ENCODE measurements around the gene AADACL4. TPM values are rescaled to one million over a fixed set of nuclear protein-coding genes. Genes with fewer than 3 reads are reported as not detected.
"Not testable (repeated sequence)": the region's sequence is repeated elsewhere in the genome, so short reads cannot be mapped to it uniquely, and the experiment has no call there.

Gene AADACL4
- total RNA-seq, 1 donor: not detected

DNA sequence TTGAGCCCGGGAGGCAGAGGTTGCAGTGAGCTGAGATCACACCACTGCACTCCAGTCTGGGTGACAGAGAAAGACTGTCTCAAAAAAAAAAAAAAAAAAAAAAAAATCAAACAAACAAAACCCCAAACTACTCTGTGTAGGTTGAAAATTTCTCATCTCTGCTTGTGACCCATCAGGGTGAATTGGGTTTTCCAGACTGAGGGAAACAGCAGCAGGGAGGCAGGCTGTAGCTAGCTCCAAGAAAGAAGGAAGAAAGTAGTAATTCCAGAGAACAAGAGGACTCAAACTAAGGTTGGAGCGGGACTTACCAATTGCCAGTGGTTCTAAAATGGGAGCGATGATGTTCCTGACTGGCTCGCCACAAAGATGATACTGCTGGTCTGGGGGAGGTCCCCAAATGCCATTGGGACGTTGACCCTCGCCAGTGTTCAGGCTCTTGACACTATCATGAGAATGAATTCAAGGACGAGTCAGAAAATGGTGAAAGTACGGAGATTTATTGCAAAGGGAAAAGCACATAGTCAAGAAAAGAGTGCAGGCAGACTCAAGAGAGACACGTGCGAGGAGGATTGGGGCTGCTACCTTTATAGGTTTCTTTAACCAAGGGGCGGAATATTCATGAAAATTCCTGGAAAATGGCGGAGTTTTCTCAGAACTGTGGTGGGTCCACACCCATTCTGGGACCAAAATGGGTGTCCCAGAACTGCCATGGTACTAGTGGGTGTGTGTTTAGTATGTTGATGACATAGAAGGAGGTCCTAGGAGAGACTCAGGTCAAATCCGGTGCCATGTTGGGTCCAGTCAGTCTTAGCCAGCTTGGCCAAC is 13.4 kb downstream of the AADACL4 start:
- Histone ChIP-seq H3K4me1 (ENCODE audit: insufficient read depth, low read length) (peaks cover 3% of the 10 kb centered on the region), H3K4me3 (ENCODE audit: low read length) (no peak overlapping the region), H3K27me3 (ENCODE audit: insufficient read depth, low read length) (no peaks in the 10 kb centered on the region), H3K9me3 (ENCODE audit: low read depth, low read length) (no peaks in the 10 kb centered on the region)

DNA sequence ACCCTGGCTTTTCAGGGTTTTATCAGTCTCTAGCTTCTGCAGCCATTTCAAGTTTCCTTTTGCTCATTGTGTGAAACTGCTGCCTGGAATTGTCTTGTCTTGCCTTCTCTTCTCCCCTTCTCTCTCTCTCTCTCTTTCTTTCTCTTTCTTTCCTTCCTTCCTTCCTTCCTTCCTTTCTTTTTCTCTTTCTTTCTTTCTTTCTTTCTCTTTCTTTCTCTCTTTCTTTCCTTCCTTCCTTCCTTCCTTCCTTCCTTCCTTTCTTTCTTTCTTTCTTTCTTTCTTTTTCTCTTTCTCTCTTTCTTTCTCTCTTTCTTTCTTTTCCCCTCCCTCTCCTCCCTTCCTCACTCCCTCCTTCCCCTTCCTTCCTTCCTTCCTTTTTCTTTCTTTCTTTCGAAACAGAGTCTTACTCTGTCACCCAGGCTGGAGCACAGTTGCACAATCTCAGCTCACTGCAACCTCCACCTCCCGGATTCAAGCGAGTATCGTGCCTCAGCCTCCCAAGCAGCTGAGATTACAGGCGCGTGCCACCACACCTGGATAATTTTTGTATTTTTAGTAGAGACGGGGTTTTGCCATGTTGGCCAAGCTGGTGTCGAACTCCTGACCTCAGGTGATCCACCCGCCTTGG is 14.1 kb downstream of the AADACL4 start:
- not testable (repeated sequence) for H3K4me3 ChIP-seq (ENCODE audit: low read length); H3K4me1 ChIP-seq (ENCODE audit: insufficient read depth, low read length); H3K9me3 ChIP-seq (ENCODE audit: low read depth, low read length); H3K27me3 ChIP-seq (ENCODE audit: insufficient read depth, low read length)

DNA sequence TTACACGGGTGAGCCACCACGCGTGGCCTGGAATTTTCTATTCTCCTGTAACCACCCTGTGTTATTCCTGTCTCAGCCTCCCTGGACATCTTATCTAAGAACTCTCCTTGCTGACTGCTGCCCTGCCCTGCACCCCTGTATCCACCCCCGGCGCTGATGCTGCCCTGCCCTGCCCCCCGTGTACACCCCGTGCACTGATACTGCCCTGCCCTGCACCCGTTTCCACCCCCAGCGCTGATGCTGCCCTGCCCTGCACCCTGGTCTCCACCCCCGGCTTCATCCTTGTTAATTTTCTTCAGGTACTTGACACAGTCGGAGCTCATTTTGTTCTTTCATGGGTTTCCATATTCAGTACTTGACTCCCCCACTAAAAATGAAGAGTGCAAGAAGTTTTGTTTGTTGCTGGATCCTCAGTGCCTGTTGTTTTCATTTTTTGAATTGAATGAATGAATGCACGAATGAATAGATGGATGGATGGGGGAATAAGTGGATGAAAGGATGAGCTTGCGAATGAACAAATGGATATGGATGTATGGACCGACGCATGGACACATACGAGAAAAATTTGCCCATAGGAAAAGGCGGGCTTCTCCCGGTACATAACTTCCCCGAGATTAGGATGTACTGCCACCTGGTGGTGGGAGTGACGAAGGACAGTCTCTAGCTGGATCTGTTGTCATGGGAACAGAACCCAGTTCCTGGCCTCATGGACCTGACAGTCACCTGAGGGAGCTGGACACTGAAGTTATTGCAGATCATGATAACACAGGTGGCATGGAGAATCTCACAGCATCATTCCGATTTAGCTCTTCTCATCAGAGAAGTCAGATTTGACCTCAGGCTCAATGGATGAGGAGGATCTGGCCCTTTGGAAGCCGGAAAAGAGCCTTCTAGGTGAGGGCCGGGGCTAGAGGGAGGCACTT is 14.9 kb downstream of the AADACL4 start:
- H3K4me3 ChIP-seq (ENCODE audit: low read length): no peak overlapping the region
- H3K27me3 ChIP-seq (ENCODE audit: insufficient read depth, low read length): no peaks in the 10 kb centered on the region
- H3K9me3 ChIP-seq (ENCODE audit: low read depth, low read length): no peaks in the 10 kb centered on the region
- peaks cover 3% of the 10 kb centered on the region for H3K4me1 ChIP-seq (ENCODE audit: insufficient read depth, low read length)

DNA sequence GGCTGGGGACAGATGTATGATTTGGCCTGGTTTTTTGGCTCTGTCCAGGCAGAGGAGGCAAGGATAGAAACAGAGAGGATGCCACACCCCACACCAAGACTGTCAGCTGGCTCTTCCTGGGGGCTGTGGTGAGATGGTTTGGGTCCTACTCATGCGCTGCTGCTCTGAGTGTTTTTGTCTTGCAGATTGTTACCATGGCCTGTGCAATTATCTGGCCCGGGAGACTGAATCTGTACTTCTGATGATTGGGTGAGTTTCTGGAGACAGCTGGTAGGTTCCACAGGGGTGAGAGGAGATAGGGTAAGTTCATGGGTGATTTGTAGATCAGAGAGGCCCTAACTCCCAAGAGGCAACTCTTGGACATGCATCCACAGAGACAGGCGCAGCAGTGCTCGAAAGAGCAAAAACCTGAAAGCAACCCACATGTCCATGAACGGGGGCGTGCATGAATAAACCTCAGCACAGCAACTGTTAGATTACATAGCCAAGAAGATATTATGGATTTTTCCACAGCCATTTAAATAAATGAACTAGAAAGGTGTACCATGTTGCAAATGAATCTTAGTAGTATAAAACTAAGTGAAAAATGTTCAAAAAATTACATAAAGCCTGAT is 17.8 kb downstream of the AADACL4 start:
- Histone ChIP-seq H3K4me3 (ENCODE audit: low read length) (no peak overlapping the region), H3K9me3 (ENCODE audit: low read depth, low read length) (no peaks in the 10 kb centered on the region), H3K4me1 (ENCODE audit: insufficient read depth, low read length) (peaks cover 3% of the 10 kb centered on the region), H3K27me3 (ENCODE audit: insufficient read depth, low read length) (no peaks in the 10 kb centered on the region)

DNA sequence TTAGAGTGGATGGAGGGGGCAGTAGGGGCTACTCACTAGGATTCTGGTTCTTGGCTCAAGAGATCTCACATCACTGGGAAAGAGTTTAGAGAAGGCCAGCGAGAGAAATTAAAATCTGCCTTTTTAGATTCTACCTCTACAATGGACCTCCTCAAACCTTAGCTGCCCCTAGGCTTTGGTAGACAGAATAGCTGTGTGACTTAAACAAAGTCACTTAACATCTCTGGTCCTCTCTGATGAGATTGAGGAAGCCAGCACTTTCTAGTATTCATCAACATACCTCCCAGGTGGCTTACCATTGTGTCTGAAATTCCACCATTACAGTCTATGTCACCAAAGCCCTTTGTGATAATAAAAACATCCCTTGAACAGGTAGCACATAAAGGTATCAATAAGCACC is 18.7 kb downstream of the AADACL4 start:
- no peak overlapping the region for H3K4me3 ChIP-seq (ENCODE audit: low read length)
- H3K4me1 ChIP-seq (ENCODE audit: insufficient read depth, low read length): peaks cover 3% of the 10 kb centered on the region
- no peaks in the 10 kb centered on the region for H3K27me3 ChIP-seq (ENCODE audit: insufficient read depth, low read length)
- no peaks in the 10 kb centered on the region for H3K9me3 ChIP-seq (ENCODE audit: low read depth, low read length)

DNA sequence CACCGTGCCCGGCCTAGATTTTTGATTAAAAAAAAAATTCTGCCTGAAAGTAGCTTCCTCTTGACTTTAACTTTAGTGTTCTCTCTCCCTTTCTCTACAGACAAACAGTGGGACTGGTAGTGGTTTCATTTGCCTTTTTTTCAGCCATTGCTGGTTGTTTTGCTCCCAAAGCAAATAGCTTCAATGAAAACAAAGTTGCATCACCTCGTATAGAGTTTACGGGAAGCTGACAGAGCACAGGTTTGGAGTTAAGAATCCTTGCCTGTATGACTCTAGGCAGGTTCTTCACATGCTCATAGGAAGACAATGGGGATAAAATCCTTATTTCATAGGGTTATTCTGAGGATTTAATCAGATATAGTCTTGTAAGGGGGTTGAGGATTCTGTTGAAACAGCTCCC is 21.6 kb downstream of the AADACL4 start:
- Histone ChIP-seq H3K4me1 (ENCODE audit: insufficient read depth, low read length) (no peaks in the 10 kb centered on the region), H3K4me3 (ENCODE audit: low read length) (no peak overlapping the region), H3K27me3 (ENCODE audit: insufficient read depth, low read length) (no peaks in the 10 kb centered on the region), H3K9me3 (ENCODE audit: low read depth, low read length) (no peaks in the 10 kb centered on the region)

DNA sequence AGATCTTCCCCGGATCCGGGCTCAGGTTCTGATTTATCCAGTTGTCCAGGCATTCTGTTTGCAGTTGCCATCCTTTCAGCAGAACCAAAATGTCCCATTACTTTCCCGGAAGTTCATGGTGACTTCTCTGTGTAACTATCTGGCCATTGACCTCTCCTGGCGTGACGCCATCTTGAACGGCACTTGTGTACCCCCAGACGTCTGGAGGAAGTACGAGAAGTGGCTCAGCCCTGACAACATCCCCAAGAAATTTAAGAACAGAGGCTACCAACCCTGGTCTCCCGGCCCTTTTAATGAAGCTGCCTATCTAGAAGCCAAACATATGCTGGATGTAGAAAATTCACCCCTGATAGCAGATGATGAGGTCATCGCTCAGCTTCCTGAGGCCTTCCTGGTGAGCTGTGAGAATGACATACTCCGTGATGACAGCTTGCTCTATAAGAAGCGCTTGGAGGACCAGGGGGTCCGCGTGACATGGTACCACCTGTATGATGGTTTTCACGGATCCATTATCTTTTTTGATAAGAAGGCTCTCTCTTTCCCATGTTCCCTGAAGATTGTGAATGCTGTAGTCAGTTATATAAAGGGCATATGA is 22.4 kb downstream of the AADACL4 start:
- no peaks in the 10 kb centered on the region for H3K27me3 ChIP-seq (ENCODE audit: insufficient read depth, low read length)
- H3K9me3 ChIP-seq (ENCODE audit: low read depth, low read length): no peaks in the 10 kb centered on the region
- no peak overlapping the region for H3K4me3 ChIP-seq (ENCODE audit: low read length)
- H3K4me1 ChIP-seq (ENCODE audit: insufficient read depth, low read length): no peaks in the 10 kb centered on the region

DNA sequence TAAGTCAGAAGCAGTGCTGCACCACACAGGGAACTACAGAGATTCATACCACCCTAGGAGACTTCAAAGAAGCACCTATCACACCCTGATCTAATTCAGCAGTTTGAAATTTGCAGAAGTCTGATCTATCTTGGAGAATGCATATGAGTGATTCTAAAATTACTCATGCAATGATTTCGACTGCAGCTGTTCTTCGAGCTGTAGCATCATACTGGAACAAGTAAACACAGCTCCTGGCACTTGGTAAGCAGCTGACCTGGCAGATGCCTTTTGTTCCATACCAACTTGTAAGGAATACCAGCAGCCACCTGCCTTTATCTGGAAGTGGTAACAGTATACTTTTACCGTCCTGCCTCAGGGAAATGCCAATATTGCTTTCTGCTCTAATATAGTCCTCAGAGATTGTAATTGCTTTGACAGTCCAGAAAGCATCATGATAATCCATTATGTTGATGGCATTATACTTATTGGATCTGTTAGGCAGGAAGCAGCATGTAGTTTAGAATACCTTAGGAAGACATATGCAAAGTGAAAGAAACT is 25.7 kb downstream of the AADACL4 start:
- H3K9me3 ChIP-seq (ENCODE audit: low read depth, low read length): no peaks in the 10 kb centered on the region
- no peak overlapping the region for H3K4me3 ChIP-seq (ENCODE audit: low read length)
- no peaks in the 10 kb centered on the region for H3K27me3 ChIP-seq (ENCODE audit: insufficient read depth, low read length)
- no peaks in the 10 kb centered on the region for H3K4me1 ChIP-seq (ENCODE audit: insufficient read depth, low read length)

DNA sequence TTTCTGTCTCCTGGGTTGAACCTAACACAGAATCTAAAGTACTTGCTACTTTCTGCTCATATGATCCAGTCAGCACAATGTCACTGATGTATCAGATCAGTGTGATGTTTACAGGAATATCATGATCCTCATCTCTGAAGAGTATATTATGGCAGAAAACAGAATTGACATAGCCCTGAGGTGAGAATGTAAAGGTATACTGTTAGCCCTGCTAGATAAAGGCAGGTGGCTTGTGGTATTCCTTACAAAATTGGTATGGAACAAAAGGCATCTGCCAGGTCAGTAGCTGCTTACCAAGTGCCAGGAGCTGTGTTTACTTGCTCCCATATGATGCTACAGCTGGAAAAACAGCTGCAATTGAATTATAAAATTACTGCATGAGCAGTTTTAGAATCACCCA is 30.5 kb downstream of the AADACL4 start:
- H3K4me3 ChIP-seq (ENCODE audit: low read length): no peak overlapping the region
- no peaks in the 10 kb centered on the region for H3K4me1 ChIP-seq (ENCODE audit: insufficient read depth, low read length)
- H3K27me3 ChIP-seq (ENCODE audit: insufficient read depth, low read length): no peaks in the 10 kb centered on the region
- H3K9me3 ChIP-seq (ENCODE audit: low read depth, low read length): no peaks in the 10 kb centered on the region

DNA sequence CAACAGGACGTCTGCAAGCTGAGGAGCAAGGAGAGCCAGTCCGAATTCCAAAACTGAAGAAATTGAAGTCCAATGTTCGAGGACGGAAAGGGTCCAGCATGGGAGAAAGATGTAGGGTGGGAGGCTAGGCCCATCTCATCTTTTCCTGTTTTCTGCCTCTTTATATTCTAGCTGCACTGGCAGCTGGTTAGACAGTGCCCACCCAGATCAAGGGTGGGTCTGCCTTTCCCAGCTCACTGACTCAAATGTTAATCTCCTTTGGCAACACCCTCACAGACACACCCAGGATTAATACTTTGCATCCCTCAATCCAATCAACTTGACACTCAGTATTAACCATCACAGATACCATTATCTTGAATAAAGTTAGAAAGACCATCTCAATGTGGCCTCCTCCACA is 32.2 kb downstream of the AADACL4 start:
- not testable (repeated sequence) for H3K27me3 ChIP-seq (ENCODE audit: insufficient read depth, low read length); H3K9me3 ChIP-seq (ENCODE audit: low read depth, low read length); H3K4me3 ChIP-seq (ENCODE audit: low read length); H3K4me1 ChIP-seq (ENCODE audit: insufficient read depth, low read length)

DNA sequence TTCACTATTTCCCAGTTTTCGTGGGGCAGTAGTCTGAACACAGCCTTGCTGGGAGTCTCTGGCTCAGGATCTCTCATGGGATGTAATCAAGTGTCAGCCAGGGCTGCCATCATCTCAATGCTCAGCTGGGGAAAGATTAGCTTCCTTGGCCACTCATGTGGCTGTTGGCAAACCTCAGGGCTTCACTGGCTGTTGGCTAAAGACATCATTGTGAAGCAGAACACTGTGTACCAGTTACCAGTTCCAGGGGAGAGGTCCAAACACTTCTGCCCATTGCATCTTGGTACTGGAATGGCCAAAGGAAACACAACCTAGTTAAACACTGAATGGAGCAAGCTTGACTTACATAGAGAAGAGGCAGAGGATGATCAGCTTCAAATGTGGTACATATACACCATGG is 33.7 kb downstream of the AADACL4 start:
- Histone ChIP-seq H3K9me3 (ENCODE audit: low read depth, low read length) (no peaks in the 10 kb centered on the region), H3K4me3 (ENCODE audit: low read length) (no peak overlapping the region), H3K27me3 (ENCODE audit: insufficient read depth, low read length) (peaks cover 3% of the 10 kb centered on the region), H3K4me1 (ENCODE audit: insufficient read depth, low read length) (no peaks in the 10 kb centered on the region)

DNA sequence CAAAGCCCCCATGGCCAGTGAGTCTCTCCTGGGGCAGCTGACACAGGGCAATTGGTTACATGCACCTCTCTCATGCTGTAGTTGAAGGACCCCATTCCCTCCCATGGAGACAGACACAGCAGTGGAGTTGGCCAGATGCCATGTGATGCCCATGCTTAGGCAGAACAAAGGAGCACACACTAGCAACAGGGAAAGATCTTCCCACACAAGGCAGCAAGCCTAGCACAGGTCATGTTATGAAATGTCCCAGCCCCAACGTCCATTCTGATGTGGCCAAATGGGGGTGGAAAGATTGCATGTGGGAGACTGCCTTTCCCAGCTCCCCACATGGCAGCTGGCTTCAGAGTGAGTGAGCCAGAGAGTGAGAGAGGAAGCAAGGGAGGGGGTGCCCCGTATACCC is 34.5 kb downstream of the AADACL4 start:
- H3K9me3 ChIP-seq (ENCODE audit: low read depth, low read length): no peaks in the 10 kb centered on the region
- H3K4me1 ChIP-seq (ENCODE audit: insufficient read depth, low read length): no peaks in the 10 kb centered on the region
- no peak overlapping the region for H3K4me3 ChIP-seq (ENCODE audit: low read length)
- H3K27me3 ChIP-seq (ENCODE audit: insufficient read depth, low read length): peaks cover 3% of the 10 kb centered on the region

DNA sequence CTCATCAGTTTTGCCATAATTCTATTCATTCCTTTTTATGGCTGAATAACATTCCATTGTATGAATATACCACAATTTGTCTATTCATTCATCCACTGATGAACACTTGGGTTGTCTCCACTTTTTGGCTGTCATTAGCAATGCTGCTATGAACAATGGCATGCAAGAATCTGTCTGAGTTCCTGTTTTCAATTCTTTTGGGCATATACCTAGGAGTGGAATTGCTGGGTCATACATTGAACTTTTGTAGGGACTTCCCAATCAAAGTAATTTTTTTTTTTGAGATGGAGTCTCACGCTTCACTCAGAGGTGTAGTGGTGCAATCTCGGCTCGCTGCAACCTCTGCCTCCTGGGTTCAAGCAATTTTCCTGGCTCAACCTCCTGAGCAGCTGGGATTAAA is 34.9 kb downstream of the AADACL4 start:
- no peaks in the 10 kb centered on the region for H3K9me3 ChIP-seq (ENCODE audit: low read depth, low read length)
- no peaks in the 10 kb centered on the region for H3K4me1 ChIP-seq (ENCODE audit: insufficient read depth, low read length)
- peaks cover 3% of the 10 kb centered on the region for H3K27me3 ChIP-seq (ENCODE audit: insufficient read depth, low read length)
- no peak overlapping the region for H3K4me3 ChIP-seq (ENCODE audit: low read length)

DNA sequence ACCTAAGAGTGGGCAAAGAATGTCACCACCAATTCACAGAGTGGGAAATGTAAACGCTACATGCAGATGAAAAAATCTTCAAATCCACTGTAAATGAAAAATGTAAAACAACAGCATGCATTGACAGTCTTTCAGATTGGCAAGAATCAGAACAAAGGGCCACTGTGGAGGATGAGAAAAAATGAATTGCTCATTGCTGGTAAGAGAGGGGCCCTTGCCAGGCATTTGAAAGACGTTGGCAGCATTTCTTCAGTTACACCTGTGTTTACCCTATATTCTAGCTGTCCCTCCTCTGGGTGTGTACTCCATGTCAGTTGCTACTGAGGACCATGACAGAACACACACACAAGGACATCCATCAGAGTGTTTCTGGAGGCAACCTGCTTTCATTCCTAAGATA is 46.3 kb downstream of the AADACL4 start:
- Histone ChIP-seq H3K4me3 (ENCODE audit: low read length) (no peak overlapping the region), H3K4me1 (ENCODE audit: insufficient read depth, low read length) (no peaks in the 10 kb centered on the region), H3K9me3 (ENCODE audit: low read depth, low read length) (no peaks in the 10 kb centered on the region), H3K27me3 (ENCODE audit: insufficient read depth, low read length) (no peaks in the 10 kb centered on the region)

Data from mononuclear cell (primary cell).